NCI-H748 (cell line): ENCODE measurements around the gene PDGFD.

Experiments
- DNase-seq: peaks from one replicate; lab custom pipeline; 2025; ENCODE audit not compliant: unreplicated experiment; lab: John Stamatoyannopoulos, UW

The PDGFD gene

GRCh38 chr11:103924166-103925013 lies 239.6 kb downstream of the PDGFD start:
- no peak for DNase-seq

GRCh38 chr11:103923451-103923931 lies 240.5 kb downstream of the PDGFD start:
- peak; percentile 10 for DNase-seq

GRCh38 chr11:103920933-103921332 lies 243.0 kb downstream of the PDGFD start:
- no peak for DNase-seq

GRCh38 chr11:103920449-103920848 lies 243.5 kb downstream of the PDGFD start:
- DNase-seq, result no peak

- no peak for DNase-seq
Observed at GRCh38 chr11:103910721-103911120, 253.2 kb downstream of the PDGFD start.

- DNase-seq, result no peak
Observed at GRCh38 chr11:103907548-103908455, 256.1 kb downstream of the PDGFD start.

GRCh38 chr11:103907136-103907535 lies 256.8 kb downstream of the PDGFD start:
- DNase-seq, result no peak

- DNase-seq, result no peak
Observed at GRCh38 chr11:103906291-103906867, 257.6 kb downstream of the PDGFD start.

- DNase-seq, result no peak
Observed at GRCh38 chr11:103904324-103904667, 259.7 kb downstream of the PDGFD start.

- peak; percentile 13 for DNase-seq
Observed at GRCh38 chr11:103903621-103904323, 260.2 kb downstream of the PDGFD start.

GRCh38 chr11:103902994-103903393 lies 261.0 kb downstream of the PDGFD start:
- DNase-seq, result no peak

GRCh38 chr11:103901656-103902055 lies 262.3 kb downstream of the PDGFD start:
- no peak for DNase-seq

- no peak for DNase-seq
Observed at GRCh38 chr11:103898577-103899336, 265.2 kb downstream of the PDGFD start.

- DNase-seq, result no peak
Observed at GRCh38 chr11:103898065-103898464, 265.9 kb downstream of the PDGFD start.

GRCh38 chr11:103897160-103897936 lies 266.6 kb downstream of the PDGFD start:
- no peak for DNase-seq

GRCh38 chr11:103895106-103895505 lies 268.8 kb downstream of the PDGFD start:
- no peak for DNase-seq

GRCh38 chr11:103894673-103895072 lies 269.3 kb downstream of the PDGFD start:
- no peak for DNase-seq

- no peak for DNase-seq
Observed at GRCh38 chr11:103894034-103894433, 269.9 kb downstream of the PDGFD start.

- DNase-seq, result no peak
Observed at GRCh38 chr11:103893371-103893770, 270.6 kb downstream of the PDGFD start.
